Stimulated activated naive CD8-positive, alpha-beta T cell treated with anti-CD3 and anti-CD28 coated beads, Interleukin-15, amount 100 ng/mL, for 72 hours (primary cell): Measurements from ENCODE around the gene WBP11.
"Not testable (repeated sequence)": the region's sequence is repeated elsewhere in the genome, so short reads cannot be mapped to it uniquely, and the experiment has no call there.

Source experiments
- ATAC-seq: fragments of 150-1000 bp; cut with Tn5 transposase; 2 replicates; pipeline ENCODE4 v1.10.0; 2021; ENCODE audit warnings: mild to moderate bottlenecking, moderate library complexity
- DNase-seq, 2 donors: peaks; one replicate each; pipeline ENCODE4 v3.0.0; 2021 to 2022
- H3K27ac Mint-ChIP-seq, 2 donors: one replicate each; pipeline ENCODE4 v1.8.0; 2022; ENCODE audit warnings: mild to moderate bottlenecking in 2 of 2, mixed read lengths in 2 of 2, moderate library complexity in 2 of 2
- H3K27me3 Mint-ChIP-seq: one replicate; pipeline ENCODE4 v1.8.0; 2022; ENCODE audit warnings: mixed read lengths
- H3K4me1 Mint-ChIP-seq: one replicate; pipeline ENCODE4 v1.8.0; 2022; ENCODE audit warnings: mild to moderate bottlenecking, mixed read lengths
- H3K4me3 Mint-ChIP-seq, 2 donors: one replicate each; pipeline ENCODE4 v1.8.0; 2022; ENCODE audit warnings: mild to moderate bottlenecking in 2 of 2, mixed read lengths in 2 of 2, moderate library complexity in 1 of 2
- H3K9me3 Mint-ChIP-seq, 2 donors: one replicate each; pipeline ENCODE4 v1.8.0; 2022; ENCODE audit warnings: mixed read lengths in 2 of 2

WBP11 gene

GRCh38 chr12:14769969-14770495 lies 33.2 kb downstream of the WBP11 start:
- Mint-ChIP-seq H3K27ac (peak overlapping the region; percentile 99 to 100), H3K4me1 (peaks cover 47% of the 10 kb centered on the region), H3K4me3 (peak overlapping the region; percentile 94 to 97), H3K9me3 (peaks cover 8 to 13% of the 10 kb centered on the region in 2 donors), H3K27me3 (no peaks in the 10 kb centered on the region)
- DNase-seq (peak; percentile 93 to 95), ATAC-seq (peak; percentile 64)

DNA sequence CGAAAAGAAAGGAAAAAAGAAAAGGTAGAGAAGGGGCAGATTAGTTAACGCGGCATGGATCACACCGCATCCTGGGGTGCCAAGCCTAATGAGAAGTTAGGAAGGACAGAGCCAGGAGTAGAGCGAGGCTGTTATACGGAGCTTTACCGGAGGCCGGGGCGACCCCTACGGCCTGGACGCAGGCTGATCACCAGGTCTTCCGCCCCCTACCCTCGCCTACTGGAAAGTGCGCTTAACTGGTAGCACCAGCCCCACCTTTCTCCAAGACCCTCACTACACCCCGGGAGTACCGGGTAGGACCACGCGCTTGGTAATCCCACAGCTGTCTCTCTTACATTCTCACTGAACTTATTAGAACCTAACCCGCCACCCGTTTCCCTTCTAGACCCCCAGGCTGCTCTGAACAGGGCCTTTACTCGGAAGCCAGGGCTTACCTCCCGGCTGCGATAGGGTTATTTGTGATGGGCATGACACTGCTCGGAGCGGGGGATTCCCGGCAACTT lies 33.8 kb downstream of the WBP11 start:
- ATAC-seq, result peak; percentile 8
- peak overlapping the region; percentile 94 to 97 for H3K4me3 Mint-ChIP-seq
- H3K27me3 Mint-ChIP-seq, result no peaks in the 10 kb centered on the region
- H3K4me1 Mint-ChIP-seq, result peaks cover 42% of the 10 kb centered on the region
- H3K27ac Mint-ChIP-seq, result peak overlapping the region; percentile 99 to 100
- H3K9me3 Mint-ChIP-seq, result peaks cover 8 to 13% of the 10 kb centered on the region in 2 donors
- no peak for DNase-seq

DNA sequence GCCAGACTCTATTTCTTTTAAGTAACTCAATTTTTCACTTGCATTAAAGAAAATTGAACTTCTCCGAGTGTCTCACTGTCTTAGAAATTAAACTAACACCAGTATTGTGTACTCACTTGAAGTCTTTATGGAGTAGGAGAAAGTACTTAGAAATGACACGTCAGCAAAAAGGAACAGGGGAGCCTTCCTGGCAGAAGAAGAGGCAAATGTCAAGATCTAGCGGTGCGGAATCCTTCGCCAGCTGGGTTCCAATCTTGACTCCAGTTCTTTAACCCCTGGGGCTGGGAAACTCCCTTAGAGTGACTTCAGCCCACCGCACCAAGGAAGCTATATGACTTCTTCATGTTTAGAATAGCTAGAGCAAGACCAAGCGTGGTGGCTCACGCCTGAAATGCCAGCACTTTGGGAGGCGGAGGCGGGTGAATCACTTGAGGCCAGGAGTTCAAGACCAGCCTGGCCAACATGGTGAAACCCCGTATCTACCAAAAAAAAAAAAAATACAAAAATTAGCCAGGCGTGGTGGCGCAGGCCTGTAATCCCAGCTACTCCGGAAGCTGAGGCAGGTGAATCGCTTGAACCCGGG lies 34.4 kb downstream of the WBP11 start:
- no peak for ATAC-seq
- peaks cover 43% of the 10 kb centered on the region for H3K4me1 Mint-ChIP-seq
- H3K27me3 Mint-ChIP-seq, result no peaks in the 10 kb centered on the region
- H3K27ac Mint-ChIP-seq, result peak overlapping the region; percentile 99 to 100
- peak overlapping the region; percentile 94 to 97 for H3K4me3 Mint-ChIP-seq
- peaks cover 8 to 13% of the 10 kb centered on the region in 2 donors for H3K9me3 Mint-ChIP-seq
- peak; percentile 13 to 61 for DNase-seq

DNA sequence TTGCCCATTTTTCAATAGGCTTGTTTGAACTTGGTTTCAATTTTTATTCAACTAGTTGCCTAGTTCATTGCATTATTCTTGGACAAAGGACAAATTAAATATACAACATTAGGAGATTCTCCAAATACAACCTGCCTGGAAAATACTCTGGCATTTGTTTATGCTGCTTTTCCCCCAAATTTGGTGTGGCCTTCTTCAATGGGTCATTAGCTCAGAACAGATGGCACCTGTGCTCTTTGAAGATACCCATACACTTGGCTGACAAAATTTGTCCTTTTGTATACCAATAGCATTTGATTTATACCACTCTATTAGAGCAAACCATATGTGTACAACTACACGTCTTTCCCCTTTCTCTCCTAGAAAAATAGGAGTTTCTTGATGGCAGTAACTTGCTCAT lies 35.7 kb downstream of the WBP11 start:
- DNase-seq (no peak), ATAC-seq (no peak)
- Mint-ChIP-seq H3K27ac (no peak overlapping the region), H3K4me1 (peaks cover 40% of the 10 kb centered on the region), H3K9me3 (peaks cover 8 to 13% of the 10 kb centered on the region in 2 donors), H3K27me3 (no peaks in the 10 kb centered on the region), H3K4me3 (peak overlapping the region in 1 of 2 donors; percentile 35)

- Mint-ChIP-seq H3K9me3 (peaks cover 15 to 17% of the 10 kb centered on the region in 2 donors), H3K4me1 (peaks cover 32% of the 10 kb centered on the region), H3K27me3 (no peaks in the 10 kb centered on the region), H3K27ac (peak overlapping the region; percentile 80), H3K4me3 (peak overlapping the region in 1 of 2 donors; percentile 35)
- DNase-seq (no peak), ATAC-seq (no peak)
Observed at GRCh38 chr12:14766649-14767215, 36.5 kb downstream of the WBP11 start.

GRCh38 chr12:14766020-14766419 lies 37.3 kb downstream of the WBP11 start:
- not testable (repeated sequence) for DNase-seq, H3K4me3 Mint-ChIP-seq, H3K27ac Mint-ChIP-seq, H3K27me3 Mint-ChIP-seq, ATAC-seq
- Mint-ChIP-seq H3K9me3 (peaks cover 16 to 24% of the 10 kb centered on the region in 2 donors), H3K4me1 (peaks cover 28% of the 10 kb centered on the region)

DNA sequence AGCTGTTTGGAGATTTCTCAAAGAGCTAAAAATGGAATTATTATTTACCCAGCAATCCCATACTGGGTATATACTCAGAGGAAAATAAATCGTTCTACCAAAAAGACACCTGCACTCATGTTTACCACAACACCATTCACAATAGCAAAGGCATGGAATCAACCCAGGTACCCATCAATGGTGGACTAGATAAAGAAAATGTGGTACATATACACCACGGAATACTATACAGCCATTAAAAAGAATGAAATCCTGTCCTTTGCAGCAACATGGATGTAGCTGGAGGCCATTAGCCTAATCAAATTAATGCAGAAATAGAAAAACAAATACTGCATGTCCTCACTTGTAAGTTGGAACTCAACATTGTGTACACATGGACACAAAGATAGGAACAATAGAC lies 37.9 kb downstream of the WBP11 start:
- Mint-ChIP-seq H3K4me3 (no peak overlapping the region), H3K27me3 (no peaks in the 10 kb centered on the region), H3K4me1 (peaks cover 24% of the 10 kb centered on the region), H3K9me3 (peaks cover 21 to 30% of the 10 kb centered on the region in 2 donors), H3K27ac (no peak overlapping the region)
- ATAC-seq (no peak), DNase-seq (no peak)

- not testable (repeated sequence) for ATAC-seq, DNase-seq
Observed at GRCh38 chr12:14759711-14760280, 43.5 kb downstream of the WBP11 start.

GRCh38 chr12:14756334-14757143 lies 46.7 kb downstream of the WBP11 start:
- peaks cover 6% of the 10 kb centered on the region for H3K4me1 Mint-ChIP-seq
- H3K4me3 Mint-ChIP-seq, result no peak overlapping the region
- ATAC-seq (no peak), DNase-seq (no peak)
- H3K9me3 Mint-ChIP-seq, result peaks cover 16 to 21% of the 10 kb centered on the region in 2 donors
- no peaks in the 10 kb centered on the region for H3K27me3 Mint-ChIP-seq
- H3K27ac Mint-ChIP-seq, result no peak overlapping the region

More at GRCh38 chr12:14759711-14760280, 43.5 kb downstream of the WBP11 start:
- H3K27ac Mint-ChIP-seq, H3K4me3 Mint-ChIP-seq, H3K27me3 Mint-ChIP-seq: not testable (repeated sequence)
- Mint-ChIP-seq H3K4me1 (peaks cover 11% of the 10 kb centered on the region), H3K9me3 (peaks cover 24 to 26% of the 10 kb centered on the region in 2 donors)

GRCh38 chr12:14751986-14752385 lies 51.3 kb downstream of the WBP11 start:
- no peak for DNase-seq
- Mint-ChIP-seq H3K9me3 (peaks cover 0 to 4% of the 10 kb centered on the region in 2 donors), H3K27me3 (no peaks in the 10 kb centered on the region), H3K4me1 (peaks cover 5% of the 10 kb centered on the region), H3K27ac (no peak overlapping the region), H3K4me3 (no peak overlapping the region)
- no peak for ATAC-seq

- no peaks in the 10 kb centered on the region for H3K27me3 Mint-ChIP-seq
- H3K9me3 Mint-ChIP-seq, result peaks cover 11 to 18% of the 10 kb centered on the region in 2 donors
- no peak overlapping the region for H3K27ac Mint-ChIP-seq
- DNase-seq (no peak), ATAC-seq (no peak)
- H3K4me3 Mint-ChIP-seq, result no peak overlapping the region
- H3K4me1 Mint-ChIP-seq, result no peaks in the 10 kb centered on the region
Observed at GRCh38 chr12:14743061-14743460, 60.2 kb downstream of the WBP11 start.

GRCh38 chr12:14741942-14742341 lies 61.3 kb downstream of the WBP11 start:
- Mint-ChIP-seq H3K27ac (no peak overlapping the region), H3K9me3 (peaks cover 7 to 18% of the 10 kb centered on the region in 2 donors)

DNA sequence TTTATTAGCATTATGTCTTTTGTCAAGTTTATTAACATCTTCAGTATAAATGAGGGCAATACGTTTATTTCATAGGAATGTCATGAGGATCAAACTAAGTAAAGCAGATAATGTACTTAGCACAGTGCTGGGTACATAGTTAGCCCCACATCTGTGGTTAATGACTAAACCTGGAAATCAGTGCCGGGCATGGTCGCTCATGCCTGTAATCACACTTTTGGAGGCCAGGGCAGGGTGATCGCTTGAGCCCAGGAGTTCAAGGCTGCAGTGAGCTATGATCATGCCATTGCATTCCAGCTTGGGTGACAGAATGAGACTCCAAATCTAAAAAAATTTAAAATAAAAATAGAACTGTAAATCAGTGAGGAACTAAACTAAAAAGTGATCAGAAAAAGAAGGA lies 62.1 kb downstream of the WBP11 start:
- Mint-ChIP-seq H3K27ac (no peak overlapping the region), H3K9me3 (peaks cover 7 to 16% of the 10 kb centered on the region in 2 donors), H3K4me1 (no peaks in the 10 kb centered on the region), H3K4me3 (no peak overlapping the region), H3K27me3 (no peaks in the 10 kb centered on the region)
- ATAC-seq, result no peak
- no peak for DNase-seq

More at GRCh38 chr12:14741942-14742341, 61.3 kb downstream of the WBP11 start:
- Mint-ChIP-seq H3K27me3 (no peaks in the 10 kb centered on the region), H3K4me1 (no peaks in the 10 kb centered on the region), H3K4me3 (no peak overlapping the region)
- ATAC-seq, result no peak
- no peak for DNase-seq

- not testable (repeated sequence) for H3K27me3 Mint-ChIP-seq, ATAC-seq, H3K4me3 Mint-ChIP-seq, H3K9me3 Mint-ChIP-seq, H3K4me1 Mint-ChIP-seq, DNase-seq, H3K27ac Mint-ChIP-seq
Observed at GRCh38 chr12:14736441-14736840, 66.8 kb downstream of the WBP11 start.
